NCI-H1694 (cell line): ENCODE measurements around the gene ZEB2.
"Not testable (repeated sequence)": the region's sequence is repeated elsewhere in the genome, so short reads cannot be mapped to it uniquely, and the experiment has no call there.

Experiments
- DNase-seq: peaks from one replicate; lab custom pipeline; 2025; lab: John Stamatoyannopoulos, UW

Gene ZEB2

DNA sequence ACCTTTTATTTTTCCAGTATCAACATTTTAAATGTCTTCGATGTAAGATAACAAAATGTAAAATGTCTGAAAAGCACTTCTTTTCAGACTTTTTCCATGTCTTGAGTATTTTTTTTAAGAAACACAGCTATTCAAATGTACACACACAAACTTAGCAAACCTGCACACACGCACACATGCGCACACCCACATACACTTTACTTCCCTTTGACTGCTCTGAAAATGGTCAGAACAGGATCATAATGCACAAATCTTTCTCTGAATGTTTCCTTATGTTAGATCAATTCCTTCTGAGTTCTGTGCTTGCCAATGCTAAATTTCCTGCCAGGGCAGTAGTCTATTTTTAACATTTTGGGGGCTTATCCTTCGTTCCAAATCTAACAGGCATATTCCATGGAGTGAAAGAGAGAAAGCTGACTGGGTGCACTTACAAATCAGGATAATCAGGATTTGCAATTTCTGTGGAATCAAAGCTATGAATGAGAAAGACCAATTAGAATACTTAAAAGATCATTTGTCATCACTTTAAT, 136.3 kb downstream of the ZEB2 start:
- DNase-seq = no peak

DNA sequence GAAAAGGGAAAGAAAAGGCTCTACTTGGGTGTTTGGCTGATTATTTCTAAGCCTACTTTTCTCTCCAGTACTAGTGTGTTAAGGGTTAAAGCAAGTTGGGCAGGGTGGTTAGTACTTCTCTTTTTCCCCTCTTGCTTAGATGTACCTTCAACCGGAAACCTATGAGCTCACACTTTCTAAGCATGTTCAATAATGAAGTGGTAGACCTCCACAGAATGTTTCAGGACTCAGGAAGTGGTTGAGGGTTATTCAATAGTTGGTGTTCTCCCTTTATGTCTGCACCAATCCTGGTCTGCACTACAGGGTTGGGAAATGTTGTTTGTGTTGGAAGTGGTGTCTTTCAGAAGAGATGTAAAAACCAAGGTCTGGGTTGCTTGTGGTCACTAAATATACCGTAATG, 137.1 kb downstream of the ZEB2 start:
- DNase-seq = no peak

DNA sequence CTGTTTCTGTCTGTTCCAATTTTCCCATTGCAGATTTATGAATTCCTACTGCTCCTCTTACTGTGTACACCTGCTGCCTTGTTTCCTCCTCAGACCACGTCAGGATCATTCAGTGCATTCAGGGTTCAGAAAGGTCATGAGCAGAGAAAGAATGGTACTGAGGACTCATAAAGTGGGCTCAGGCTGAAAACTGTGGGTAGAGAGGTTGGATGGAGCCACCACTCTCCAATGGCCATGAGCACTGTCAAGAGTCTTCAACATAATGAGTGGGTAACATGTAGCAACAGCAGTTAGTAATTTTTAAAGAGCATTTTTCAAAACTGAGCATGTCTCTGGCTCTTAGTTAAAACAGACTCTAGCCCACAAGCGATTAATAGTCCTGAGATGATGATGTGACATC, 138.2 kb downstream of the ZEB2 start:
- no peak for DNase-seq

DNA sequence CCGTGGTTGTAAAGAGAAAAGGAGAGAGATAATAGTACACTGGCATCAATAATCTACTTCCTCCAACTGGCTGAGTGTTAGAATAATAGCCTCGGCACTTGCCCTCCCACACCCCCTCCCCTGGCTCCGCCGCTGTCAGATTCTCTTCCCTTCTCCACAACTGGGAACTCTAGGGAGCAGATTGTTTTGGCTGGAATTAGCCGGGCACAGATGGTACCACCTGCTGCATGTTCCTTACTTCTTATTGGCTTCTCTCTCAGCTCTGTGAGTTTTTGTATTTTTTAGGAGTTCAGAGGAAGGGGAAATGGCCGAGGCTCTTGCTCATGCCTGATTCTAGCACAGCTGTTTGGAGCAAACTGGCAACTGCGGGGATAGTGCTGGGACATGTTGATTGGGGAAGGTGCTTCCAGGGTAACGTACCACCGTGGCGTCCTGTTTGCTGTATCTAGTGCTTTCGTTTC, 140.0 kb downstream of the ZEB2 start:
- DNase-seq = peak; percentile 84

DNA sequence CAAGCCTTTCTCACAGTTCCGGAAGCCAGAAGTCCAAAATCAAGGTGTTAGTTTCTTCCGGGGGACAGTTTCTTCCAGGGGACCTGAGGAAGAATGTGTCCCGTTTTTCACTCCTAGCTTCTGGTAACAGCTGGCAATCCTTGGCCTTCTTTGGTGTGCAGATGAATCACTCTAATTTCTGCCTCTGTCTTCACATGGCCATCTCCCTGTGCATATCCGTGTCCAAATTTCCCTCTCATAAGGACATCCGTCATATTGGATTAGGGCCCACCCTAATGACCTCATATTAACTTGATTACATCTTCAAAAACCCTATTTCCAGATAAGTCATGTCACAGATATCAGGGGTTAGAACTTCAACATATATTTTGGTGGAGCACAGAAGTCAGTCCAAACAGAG, 141.4 kb downstream of the ZEB2 start:
- no peak for DNase-seq

DNA sequence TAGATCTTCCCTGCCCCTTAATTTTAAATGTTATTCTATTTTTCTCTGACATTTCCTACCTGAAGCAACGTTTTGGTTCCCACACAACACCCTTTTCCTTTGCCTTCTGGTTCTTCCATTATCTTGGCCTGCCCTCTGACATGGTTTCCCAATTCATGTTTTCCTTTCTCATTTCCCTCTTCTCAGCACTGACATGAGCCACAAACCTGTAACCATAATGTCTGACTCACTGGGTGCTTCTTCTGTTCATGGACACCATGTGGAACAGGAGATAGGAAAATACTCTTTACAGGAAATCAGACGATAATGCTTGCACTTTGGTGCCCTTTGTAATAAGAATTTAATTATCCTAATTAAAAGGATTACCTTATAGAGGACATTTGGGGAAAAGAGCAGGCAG, 142.0 kb downstream of the ZEB2 start:
- no peak for DNase-seq

DNA sequence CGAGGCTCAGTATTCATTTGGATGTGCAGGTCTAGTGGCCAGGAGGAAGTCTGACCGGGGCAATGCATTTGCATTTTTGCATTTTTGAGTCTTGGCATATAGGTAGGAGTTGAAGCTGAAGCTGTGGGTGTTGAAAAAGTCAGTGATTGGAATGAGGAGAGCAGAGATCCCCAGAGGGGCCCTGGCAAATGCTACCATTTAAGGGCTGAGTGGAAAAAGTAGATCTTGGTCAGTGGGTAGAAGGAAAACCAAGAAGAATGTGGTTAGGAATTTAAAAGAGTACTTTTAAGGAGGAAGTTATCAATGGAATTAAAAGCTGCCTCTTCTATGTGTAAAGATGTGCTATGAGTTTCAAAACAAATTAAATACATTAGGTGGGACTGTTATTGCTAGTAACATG, 143.0 kb downstream of the ZEB2 start:
- no peak for DNase-seq

DNA sequence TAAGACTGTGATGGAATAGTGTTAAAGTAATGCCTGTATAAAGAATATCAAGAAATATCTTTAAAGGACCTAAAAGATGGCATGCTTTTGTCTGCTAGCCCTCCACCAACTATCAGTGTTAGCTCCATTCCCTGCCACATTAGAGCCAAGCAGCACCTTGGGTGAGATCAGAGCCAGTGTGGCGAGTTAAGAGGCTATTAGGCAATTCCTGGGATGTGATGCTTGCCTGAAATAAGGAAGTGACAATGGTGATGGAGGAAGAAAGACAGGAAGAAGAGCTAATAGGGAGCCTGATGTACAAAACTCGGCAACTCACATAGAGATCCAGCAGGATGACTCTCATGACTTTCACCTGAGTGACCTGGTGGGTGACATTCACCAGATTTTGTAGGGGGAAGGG, 143.5 kb downstream of the ZEB2 start:
- DNase-seq = no peak

DNA sequence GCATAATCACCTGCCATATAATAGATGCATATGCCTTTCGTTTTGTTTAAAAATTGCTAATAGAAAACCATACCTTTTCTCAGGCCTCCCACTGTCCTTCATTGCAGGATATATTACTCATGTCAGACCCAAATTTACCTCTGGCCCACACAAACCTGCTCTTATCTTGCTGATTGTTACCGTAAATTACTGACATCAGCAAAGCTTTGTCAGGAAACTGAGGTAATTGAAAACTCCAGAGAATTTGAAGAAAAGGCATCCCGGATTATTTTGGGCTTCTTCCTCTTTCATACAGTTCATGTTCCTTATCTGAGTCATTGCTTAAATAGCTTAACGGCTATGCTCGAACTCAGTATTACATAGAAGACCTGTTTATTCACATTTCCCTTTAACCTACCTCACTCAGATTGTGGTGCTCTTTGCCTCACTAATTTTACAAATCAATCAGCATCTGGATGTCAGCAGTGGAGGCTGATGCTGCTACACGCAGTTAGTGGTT, 145.7 kb downstream of the ZEB2 start:
- DNase-seq = no peak

DNA sequence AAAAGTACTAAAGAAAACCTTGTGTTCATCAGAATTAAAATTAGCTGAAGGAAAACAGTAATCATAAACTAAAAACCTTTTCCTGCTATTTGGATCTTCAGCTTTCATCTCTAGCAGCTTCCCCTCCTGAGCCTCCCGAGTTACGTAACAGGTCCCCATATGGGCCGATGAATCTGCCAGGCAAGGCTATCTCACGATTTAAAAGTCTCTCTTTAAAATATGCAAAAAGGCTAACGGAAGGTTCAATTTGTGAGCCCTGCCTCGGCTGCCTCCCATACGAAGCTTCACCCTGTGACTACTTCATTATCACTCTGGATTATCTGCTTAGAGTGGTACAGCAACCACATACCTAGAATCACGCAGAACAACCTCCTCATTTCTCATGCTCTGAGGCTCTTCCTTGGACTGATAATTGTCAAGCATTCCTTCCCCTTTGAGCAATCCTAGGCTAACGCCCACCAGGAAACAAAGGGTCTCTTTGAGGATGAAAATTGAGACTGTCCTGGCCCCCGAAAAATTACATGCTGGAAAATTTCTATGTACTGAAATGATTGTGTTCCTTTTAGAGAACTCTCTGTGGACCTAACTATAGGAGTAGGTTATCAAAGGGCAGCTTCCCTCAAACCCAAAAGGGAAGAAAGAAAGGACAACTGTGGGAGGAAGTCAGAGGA, 147.4 kb downstream of the ZEB2 start:
- no peak for DNase-seq

DNA sequence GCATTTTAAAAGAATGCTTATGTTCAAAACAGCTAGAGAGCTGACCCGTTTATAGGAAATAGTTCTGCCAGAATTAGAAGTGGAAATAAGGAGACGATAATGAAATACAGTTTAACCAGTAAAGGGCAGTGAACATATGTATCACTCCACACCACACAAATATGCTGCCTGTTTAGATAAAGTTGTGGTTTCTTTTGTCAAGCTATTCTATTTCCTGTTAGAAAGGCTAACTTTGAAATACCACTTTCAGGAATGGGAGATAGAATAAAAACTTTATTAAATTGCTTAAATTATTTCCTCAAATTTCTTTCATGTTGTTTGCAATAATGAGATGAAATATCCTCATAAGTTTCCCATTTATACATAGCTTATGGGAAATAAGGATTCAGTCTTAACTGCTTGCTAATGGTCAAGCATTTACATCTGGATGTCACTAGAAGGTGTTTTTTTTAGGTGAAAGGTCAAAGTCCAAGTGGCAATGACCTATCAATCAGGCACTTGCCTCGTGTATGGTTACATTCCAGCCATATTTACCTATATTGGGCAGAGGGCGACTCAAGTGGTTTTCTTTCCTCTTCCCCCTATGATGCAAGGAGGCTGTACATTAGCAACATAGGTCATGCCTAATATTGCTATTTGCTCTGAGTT, 148.9 kb downstream of the ZEB2 start:
- no peak for DNase-seq

DNA sequence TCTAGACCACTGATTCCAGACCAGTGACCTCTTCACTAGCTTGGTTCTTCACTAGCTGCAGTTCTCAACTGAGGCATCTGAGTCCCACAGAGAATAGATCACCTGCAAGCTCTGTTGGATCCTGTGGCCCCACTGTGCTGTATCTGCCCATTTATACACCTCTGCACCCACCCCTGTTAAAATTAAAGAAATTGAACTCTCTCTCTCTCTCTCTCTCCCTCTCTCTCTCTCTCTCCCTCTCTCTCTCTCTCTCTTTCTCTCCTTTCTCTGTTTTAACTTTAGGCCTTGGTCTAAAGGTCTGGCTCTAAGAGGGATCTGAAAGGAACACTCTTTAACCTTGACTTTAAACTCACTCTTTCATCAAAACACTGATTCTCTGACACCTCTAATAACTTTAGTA, 150.5 kb downstream of the ZEB2 start:
- DNase-seq = no peak

DNA sequence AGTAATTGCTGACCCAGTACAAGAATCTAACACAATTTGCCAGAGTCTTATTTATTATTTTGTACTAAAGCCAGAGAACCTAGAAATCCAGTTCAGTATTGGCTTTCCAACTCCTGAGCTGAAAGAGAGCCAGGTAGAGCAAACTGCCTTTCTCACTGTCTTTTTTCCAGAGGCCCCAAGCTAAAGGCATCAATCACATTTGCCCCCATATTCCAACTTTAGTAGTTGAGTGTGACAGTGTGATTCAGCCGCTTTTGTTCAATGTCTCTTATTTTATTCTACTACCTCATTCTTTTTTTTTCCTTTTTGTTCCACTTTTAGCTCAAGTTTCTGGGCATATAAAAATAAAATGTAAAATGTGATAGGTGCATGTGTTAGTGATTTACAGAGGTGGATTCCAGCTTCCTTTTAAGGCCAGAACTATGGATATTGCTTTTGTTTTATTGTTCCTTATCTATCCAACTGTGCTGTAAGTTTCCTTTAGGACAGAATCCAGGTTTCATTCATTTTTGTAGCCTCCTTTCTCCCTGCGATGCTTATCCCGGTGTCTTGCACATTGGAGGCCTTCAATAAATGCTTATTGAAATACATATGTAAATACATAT, 153.0 kb downstream of the ZEB2 start:
- no peak for DNase-seq

DNA sequence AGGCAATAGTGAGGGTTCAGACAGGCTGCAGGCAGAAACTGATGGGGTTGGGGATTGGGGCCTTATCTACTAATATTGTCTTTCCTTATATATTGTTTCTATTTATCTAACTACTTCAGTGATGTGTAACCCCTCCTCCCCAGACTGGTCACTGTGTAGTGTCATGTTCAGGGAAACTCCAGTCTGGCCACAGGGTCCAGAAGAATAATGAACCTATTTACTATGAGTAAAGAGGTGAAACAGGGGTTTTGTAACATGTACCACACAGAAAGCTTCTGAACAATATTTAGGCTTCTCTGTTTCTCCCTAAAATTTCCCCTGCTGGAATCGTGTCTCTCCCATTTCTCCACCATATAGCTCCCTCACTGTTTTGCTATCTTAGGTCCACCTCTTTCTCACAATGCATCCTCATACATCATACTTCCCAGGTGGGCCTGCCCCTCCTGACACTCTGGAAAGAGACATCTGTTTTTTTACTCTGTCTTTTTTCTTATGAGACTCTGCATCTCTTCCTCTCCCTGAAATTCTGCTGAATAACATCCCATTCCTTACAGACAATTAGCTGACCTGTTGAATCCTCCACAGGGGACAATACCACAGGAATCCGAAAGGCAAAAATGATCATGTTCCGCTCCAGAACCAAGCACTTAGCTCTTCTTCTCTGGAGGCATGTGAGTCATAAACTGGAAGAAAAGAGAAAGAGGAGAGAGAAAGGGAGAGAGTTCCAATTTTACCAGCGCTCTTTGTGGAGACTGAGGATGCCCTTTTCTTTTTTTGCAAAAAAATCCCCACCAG, 154.8 kb downstream of the ZEB2 start:
- DNase-seq = no peak

DNA sequence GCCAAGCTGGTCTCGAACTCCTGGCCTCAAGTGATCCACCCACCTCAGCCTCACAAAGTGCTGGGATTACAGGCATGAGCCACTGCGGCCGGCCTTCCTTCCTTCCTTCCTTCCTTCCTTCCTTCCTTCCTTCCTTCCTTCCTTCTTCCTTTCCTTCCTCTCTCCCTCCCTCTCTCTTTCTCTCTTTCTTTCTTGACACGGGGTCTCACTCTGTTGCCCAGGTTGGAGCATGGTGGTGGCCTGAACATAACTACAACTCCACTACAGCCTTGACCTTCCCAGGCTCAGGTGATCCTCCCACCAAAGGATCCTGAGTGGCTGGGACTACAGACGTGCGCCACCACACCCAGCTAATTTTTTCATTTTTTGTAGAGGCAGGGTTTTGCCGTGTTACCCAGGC, 155.7 kb downstream of the ZEB2 start:
- not testable (repeated sequence) for DNase-seq

DNA sequence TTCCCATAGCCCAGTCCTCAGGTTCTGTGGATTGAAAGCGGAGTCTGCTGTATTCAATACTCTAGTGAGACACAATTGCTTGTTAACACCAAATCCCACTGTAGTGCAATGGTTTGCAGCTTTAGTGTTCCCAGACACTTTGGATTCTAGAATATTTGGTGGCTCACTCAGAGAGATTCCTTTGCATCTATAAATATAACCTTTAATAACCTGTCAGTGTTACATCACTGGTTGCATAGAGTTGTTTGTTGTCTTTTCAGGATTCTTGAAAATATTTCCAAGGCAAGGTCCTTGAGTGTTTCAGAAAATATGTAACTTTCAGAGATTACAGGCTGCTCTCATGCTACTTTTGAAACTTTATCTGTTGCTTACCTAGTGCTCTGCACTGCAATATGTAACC, 157.5 kb downstream of the ZEB2 start:
- DNase-seq = no peak

DNA sequence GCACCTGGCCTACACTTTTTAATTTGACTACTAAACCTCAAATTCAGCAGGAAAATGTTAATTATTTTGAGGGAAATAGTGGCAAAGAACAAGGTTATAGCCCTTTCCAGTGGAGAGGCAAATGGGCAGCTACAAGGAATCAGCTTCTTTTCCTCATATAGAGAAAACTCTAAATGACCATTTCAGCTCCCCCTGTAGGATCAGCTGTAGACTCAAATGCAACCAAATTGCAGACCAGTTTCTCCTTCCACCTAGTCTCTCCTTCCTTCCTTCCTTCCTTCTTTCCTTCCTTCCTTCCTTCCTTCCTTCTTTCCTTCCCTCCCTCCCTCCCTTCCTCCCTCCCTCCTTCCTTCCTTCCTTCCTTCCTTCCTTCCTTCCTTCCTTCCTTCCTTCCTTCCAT, 158.2 kb downstream of the ZEB2 start:
- DNase-seq = no peak

DNA sequence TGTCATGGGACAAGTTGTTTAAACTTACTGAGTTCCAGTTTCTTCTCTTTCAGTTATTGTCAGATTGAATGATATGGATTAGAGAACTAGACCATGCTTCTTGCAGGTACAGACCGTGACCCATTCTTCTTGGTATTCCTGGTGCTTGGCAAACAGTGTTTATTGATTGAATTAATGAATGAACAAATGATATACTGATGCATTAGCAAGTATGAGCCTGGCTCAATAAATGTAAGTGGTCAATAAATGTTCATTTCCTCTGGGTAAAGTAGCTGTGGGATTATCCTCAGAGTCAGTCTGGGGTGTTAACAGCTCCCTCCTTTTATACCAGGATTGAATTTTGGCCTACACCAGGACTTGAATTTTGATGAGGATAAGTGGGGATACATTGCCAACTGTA, 160.2 kb downstream of the ZEB2 start:
- DNase-seq = no peak

DNA sequence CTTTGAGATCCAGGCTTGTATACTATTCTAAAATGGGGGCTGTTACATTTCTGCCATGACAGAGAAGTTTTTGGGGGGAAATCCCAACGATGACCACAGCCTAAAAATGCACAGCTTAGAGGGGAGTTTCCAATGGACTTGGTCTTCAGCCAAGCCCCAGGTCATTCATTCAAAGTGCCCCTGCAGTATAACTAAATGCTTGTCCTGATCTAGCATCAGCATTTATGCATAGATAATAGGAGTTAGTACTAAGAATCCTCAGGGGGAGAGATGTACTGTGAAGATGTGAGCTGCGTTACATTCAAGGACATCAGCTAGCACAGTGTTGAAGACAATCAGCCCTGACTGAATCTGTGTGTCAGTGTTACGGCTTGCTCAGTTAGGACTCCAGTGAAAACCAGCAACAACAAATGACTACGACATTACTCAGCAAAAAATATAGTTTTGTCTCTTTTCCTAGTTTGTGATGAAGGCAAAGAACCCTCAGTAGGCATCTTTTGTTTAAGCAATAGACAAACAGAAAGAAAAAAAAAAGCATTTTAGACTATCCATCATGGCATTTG, 160.9 kb downstream of the ZEB2 start:
- no peak for DNase-seq

DNA sequence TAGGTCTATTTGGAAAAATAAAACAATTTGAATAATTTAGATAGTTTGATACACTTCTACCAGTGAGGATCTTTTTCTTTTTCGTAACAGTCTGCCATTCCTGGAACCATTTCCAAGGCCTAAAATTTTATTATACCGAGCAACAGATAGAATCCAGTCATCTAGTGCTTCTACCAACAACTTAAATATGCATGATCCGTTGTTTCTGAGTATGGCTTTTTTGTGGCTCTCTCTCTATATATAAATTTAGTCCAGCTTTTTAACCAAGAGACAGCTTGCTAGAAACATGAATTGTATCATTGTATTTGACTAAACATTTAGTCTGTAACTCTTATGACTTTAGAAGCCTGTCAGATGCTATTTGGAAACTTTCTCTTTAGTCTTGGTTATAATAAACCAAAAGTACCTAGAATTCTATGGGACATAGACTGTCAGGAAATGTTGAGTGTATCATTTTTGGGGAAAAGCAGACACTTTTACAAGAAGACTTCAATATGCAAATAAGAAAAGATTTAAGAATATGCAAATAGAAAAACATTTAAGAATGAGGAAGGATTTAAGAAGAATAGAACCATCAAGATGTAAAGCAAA, 161.4 kb downstream of the ZEB2 start:
- no peak for DNase-seq

DNA sequence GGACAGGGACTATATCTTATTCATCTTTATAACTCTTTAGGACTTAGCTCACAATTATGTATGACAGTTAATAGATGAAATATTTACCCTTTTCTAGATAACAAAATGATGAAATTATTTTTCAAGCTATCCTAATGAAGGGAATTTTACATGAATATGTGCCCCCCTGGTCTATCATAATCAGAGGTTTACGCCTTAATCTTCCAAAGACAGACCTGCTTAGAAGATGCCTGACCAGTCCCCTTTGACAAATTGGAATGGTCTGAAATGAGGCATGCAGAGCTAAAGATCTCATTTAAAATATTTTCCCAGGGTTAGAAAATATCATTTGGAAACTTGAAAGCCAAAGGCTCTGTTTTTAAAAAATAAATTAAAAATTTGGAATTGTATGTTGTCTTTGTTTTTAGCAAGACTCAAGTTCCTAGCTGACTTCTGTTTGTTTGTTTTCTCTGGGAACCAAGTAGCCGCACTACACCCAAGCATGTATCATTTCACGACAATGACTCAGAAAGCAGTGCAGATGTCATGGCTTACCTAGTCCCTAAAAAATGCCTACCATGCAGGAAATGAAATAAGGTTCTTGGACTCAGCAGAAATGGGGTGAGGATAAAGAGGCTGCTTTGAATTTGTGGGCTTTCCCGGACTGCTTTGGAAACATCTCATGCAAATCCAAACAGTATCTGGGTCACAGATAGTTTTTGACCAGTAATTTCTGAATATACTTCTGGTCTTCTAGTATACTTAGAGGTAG, 162.1 kb downstream of the ZEB2 start:
- no peak for DNase-seq
